Left forelimb (tissue), 1 donor: ENCODE data around the gene ILK.

Source experiments
- DNase-seq: peaks from one replicate; pipeline ENCODE4 v3.0.0-alpha.2; 2018; ENCODE audit warnings: low spot score

The ILK gene

DNA sequence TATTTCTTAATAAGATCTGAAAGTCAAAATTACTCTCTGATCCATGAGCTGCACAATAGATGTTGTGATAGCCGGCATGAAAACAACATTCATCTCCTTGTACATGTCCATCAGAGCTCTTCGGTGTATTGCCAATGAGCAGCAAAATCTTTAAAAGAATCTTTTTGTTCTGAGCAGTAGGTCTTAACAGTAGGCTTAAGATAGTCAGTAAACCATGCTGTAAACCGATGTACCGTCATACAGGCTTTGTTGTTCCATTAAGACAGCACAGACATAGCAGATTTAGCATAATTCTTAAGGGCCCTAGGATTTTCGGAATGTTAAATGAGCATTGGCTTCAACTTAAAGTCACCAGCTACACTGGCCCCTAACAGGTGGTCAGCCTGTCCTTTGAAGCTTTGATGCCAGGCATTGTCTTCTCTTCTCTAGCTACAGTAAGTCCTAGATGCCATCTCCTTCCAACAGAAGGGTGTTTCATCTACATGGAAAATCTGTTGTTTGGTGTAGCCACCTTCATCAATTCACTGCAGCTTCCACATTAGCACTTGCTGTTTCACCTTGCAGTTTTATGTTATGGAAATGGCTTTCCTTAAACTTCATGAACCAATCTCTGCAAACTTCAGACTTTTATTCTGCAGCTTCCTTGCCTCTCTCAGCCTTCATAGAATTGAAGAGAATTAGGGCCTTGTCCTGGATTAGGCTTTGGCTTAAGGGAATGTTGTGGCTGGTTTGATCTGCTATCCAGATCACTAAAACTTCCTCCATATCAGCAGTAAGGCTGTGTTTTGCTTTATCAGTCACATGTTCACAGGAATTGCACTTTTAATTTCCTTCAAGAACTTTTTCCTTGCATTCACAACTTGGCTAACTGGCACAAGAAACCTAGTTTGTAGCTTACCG, 28.5 kb upstream of the ILK start:
- DNase-seq = no peak

DNA sequence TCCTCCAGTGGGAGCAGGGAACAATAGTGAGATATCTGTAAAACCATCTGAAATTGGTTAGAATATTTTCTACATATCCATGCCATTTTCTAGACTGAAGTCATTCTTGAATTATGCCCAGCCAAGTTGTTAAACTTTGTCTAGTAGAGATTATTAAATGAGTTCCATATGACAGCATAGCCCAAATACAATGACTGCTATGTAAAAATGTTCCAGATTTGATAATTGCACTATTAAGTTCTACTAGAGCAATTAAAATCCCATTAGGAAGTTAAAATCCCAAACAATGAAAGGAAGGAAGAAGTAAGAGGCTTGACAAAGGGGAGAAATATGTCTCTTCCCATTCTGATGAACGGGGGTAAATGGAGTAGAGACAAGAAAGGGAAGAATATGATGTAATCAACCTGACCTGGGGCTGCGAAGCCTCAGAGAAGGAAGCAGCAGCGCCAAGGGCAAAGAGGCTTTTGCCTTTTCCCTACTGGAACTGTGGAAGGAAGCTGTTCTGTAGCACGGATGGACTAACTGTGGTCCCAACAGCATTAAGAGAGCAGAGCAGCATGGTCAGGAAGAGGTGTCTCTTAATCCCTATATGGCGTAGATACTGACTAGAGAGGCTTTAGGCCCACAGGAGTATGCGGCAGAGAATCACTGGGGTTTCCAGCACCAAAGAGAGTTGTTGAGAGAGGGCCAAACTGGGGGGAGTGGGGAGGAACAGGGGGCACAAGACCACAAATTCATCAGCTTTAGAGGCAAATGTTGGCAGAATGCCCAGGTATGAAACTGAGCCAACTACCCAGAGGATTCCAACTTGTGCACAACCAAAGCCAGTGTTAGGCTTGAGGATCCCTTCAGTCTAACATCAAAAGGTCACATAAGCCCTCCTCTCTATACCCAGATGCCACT, 26.9 kb upstream of the ILK start:
- DNase-seq = peak; percentile 64

DNA sequence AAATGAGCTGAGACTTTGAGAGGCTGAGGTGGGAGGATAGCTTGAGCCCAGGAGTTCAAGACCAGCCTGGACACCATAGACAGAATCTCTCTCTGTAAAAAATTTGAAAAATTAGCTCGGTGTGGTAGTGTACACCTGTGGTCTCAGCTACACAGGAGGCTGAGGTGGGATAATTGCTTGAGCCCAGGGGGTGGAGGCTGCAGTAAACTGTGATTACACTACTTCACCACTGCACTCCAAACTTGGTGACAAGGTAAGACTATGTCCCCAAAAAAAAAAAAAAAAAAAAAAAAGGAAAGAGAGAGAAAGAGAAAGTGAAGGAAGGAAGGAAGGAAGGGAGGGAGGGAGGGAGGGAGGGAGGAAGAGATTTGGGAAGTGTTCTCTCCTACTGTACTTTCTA, 25.4 kb upstream of the ILK start:
- no peak for DNase-seq

DNA sequence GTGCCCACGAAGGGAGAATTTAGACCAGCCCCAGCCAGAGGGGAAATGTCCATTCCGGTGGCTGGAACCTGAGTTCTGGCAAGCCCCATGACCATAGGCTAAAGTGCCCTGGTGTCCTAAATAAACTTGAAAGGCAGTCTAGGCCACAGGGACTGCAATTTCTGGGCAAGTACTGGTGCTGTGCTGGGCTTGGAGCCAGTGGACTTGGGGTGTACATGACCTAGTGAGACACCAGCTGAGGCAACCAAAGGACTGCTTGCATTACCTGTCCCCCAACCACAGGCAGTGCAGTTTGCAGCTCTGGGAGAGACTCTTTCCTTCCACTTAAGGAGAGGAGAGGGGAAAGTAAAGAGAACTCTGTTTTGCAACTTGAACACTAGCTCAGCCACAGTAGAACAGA, 23.9 kb upstream of the ILK start:
- no peak for DNase-seq

DNA sequence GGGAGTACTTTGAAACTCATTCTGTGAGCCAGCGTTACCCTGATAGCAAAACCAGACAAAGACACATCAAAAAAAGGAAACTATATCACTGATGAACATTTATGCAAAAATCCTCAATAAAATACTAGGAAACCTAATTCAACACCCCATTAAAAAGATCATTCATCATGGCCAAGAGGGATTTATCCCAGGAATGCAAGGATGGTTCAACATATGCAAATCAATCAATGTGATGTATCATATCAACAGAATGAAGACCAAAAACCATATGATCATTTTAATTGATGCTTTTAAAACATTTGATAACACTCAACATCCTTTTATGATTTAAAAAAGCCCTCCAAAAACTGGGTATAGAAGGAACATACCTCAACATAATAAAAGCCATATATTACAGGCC, 20.0 kb upstream of the ILK start:
- DNase-seq = no peak

DNA sequence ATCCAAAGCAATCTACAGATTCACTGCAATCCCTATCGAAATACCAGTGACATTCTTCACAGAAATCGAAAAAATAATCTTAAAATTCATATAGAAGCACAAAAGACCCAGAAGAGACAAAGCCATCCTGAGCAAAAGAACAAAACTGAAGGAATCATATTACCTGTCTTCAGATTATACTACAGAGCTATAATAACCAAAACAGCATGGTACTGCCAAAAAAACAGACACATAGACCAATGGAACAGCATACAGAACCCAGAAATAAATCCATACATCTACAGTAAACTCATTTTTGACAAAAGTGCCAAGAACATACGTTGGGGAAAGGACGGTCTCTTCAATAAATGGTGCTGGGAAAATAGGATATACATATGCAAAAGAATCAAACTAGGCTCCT, 19.0 kb upstream of the ILK start:
- no peak for DNase-seq

DNA sequence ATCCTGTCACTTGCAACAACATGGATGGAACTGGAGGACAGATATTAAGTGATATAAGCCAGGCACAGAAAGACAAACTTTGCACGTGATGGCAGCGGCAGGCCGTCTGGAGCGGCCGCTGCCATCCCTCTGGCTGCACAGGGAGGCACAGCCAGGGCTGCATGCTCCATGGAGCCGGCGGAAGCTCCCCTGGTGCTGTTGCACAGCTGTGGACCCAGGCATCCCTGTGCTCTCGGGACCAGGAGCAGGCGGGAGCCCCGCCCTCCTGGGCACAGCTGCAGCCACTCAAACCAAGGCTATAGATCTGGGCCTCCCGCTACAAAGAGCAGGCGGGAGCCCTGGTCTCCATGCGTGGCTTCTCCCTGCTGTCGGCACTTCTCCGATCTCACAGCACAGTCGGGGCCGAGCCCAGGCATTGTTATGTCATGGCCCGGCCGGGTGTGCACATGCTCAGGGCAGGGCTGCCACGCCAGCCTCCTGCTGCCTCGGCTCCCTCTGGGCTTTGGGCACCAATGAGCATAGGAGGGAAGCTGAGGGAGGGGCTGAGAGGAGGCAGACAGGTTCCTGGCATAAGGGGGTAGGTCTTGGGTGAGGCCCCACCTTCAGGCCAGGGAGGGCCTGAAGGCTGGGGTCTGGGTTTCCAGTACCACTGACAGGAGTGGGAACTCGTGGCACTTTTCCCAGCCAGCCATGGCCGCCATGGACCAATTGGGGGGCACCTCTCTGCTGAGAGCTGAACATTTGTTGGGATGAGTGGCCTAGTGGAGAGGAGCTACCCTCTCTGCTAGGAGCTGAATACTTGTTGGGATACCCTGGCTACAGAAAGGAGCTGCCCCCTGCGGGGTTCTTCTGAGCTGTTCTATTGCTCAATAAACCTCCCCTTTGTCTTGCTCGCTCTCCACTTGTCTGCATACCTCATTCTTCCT, 16.9 kb upstream of the ILK start:
- peak; percentile 52 for DNase-seq

DNA sequence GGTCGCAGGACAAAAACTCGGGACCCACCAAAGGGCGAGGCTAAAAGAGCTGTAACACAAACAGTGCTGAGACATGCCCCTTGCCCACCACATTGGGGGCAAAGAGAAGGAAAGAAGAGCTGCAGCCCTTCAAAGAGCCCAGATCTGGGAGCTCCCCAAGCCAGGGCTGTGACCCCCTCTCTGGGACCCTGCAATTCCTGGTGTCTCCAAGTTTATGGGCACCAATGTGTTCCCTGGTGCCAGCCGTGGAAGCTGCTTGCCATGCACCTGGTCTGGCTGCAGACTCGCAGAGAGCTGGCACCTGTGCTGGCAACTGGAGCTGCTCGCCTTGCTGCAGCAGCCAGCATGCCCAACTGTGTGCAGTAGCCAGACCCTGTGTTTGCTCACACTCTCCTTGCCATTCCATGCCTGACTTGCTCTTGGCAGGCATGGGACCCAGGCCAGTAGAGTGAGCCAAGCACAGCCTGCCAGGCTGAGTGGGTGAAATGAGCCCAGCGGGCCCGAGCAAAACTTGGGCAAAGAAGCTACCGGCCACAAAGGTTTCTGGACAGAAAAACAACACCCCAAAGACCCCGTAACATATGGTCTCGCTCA, 16.1 kb upstream of the ILK start:
- DNase-seq = no peak

DNA sequence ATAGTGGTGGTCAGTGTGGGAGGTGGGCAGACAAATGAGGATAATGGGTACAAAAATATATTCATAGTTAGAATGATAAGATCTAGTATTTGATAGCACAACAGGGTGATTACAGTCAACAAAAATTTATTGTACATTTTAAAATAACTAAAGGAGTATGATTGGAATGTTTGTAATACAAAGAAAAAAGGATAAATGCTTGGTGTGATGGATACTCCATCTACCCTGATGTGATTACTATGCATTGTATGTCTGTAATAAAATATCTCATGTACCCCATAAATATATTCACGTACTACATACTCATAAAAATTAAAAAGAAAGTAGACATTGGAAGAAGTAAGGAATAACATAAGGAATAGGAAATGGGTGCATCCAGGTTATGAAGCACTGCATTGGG, 15.6 kb upstream of the ILK start:
- DNase-seq = no peak

DNA sequence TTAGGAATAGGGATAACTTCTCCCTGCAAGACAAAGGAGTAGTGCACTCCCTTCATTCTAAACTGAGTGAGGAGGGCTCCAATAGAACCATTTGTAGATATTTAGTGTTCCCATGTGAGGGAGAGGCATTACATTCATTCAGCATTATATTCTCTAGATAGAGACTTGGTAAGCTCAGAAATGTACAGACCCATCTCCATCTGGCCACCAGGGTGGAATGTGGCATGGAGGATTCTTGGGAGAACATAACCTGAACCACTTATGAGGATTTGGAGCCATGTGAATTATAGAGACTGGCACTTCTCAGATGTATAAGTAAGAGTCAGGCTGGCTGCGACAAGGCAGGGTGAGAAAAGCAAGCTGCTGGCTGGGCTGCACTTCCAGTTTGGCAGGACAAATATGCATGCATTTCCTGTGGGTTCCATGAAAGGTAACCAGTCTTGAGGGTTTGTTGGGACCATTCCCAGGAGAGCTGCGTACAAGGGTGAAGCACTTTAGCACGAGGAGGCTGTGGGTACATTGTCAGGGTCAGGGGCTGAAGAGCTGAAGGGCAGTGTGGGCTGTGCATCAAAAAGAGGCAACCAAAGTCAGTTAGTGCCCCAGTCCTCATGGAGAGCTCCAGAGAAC, 9.3 kb upstream of the ILK start:
- DNase-seq = no peak

DNA sequence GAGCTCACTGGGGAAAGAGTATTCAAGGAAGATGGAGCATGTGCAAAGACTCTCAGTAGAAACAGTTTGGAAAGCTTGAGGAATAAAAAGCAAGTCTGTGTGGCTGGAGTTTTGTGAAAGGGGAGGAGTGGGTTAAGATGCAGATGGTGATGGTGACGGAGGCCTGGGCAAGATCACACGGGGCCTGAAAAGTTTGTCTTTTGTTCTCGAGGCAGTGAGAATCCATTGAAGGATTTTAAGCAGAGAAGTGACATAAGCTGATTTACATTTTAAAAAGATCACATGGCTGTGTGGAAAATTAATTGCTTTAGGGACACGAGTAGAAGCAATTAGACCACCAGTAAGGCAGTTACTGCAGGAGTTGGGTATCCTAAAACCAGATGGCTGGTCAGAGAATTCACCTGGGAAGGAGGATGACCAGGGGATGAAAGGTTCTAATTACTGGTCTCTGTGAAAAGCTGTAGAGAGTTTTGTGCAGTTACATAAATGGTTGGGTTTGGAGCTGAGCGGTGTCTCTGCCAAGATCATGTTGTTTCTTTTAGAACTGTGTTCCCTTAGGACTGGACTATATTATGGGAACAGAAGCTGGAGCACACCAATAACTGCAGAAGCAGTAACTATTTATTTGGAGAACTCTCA, 7.2 kb upstream of the ILK start:
- no peak for DNase-seq

DNA sequence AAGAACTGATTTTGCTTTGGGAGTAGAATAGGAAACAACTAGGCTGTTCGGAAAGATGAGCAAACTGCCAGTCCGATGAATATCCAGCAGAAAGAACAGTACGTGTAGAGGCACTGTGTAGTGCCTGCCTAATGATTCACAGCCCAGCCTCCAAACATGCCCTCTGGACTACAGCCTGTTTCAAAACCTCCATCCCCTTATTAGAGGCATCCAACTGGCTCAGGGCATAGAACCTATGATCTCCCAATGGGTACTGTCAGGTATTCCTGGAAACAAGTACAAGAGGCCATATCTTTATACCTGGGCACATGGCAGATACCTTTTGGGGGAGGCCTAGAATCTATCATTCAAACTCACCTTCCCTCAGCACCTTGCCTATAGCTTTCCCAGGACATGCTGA, 5.0 kb upstream of the ILK start:
- DNase-seq = no peak

DNA sequence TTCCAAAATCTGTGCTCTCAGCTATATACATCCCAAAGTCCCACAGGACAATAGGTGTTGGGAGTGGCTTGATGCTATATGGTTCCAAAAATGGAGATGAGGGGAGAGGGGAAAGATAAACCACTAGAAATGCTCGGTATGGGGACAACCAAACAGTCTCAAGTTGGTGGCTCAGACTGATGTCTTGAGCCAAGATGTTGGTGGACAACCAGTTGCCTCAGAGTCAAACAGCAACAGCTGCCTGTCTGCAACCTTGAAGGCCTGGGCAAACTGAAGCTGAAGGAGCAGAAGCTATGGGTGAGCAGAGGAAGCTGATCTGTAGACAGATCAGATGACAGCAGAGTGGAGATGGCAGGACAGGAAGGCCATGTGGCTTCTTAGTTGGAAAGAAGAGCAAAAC, 4.1 kb upstream of the ILK start:
- no peak for DNase-seq

DNA sequence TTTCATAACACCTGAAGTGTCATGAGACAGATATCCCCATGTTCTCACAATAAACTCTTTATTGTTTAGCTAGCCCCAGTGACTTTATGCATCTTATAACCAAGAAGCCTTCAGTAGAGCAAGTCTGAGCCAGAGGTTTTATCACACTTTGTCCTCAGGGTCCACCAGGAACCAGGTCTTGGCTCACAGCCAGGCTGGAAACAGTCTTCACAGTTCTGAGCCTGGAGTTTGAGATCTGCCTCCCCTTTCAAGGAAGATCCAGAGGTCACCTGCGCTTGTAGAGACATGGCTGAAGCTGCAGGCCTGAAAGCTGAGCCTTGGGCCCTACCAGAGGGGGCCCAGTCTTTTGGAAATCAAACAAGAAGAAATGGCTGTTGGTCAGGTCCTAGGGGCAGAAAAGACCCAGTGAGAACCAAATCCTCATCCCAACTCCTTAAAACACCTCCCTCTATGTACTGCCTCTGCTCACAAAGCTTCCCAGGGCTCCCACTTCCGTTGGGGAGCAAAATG, 3.6 kb upstream of the ILK start:
- DNase-seq = no peak

DNA sequence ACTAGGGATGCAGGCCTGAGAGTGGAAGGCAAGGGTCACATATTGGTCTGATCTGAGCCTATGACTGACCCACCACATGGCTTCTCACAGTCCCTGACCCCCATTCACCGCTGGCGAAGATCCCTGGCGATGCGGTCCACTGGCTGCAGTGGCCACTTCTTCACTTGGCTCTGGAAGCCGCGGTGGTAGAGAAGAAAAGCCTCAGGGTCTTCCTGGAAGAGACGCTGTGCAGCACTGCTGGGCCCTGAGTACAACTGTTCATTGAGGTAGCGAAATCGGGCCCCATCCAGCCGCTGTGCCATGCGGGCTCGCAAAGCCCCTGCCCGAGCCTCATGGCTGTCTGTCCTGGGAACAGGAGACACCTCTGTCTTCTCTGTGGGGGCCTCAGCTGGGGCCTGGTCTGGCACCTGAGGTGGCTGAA, 2.5 kb upstream of the ILK start:
- DNase-seq = no peak

DNA sequence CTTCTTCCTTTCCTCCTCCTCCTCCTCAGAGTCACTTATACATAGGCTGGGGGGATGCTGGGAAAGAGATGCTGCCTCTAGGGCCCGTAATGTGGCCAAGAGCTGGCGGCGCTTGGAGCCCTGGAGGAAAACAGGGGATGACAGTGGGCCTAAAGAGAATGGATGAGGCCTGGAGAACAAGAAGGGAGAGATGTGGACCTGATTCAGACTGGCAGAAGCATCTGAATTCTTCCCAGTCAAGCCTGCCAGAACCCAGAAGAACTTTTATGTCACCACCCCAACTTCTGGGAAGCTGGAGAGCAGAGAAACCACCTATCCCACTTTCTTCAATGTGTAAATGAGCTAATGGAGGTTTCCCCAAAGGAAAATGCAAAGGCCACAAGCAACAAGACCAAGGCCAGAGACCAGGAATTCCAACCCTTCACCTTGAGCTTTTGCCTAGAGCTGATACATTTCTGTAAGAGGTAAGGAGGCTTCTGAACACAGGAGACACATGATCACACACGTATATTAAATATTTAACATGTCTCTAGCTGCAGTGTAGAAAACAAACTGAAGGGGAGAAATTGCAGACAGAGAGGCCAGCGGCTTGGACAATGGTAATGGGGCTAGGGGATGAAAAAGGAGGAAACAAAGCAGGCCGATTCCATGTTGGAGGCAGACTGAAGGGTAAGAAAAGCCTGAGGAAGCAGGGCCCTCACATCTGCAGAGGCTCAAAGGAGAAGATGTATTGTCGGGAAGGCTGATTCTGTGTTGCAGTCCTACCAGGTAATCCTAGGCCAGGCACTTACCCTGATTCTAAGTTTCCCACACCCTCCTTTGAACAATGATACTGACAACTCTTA, 1.3 kb upstream of the ILK start:
- no peak for DNase-seq

DNA sequence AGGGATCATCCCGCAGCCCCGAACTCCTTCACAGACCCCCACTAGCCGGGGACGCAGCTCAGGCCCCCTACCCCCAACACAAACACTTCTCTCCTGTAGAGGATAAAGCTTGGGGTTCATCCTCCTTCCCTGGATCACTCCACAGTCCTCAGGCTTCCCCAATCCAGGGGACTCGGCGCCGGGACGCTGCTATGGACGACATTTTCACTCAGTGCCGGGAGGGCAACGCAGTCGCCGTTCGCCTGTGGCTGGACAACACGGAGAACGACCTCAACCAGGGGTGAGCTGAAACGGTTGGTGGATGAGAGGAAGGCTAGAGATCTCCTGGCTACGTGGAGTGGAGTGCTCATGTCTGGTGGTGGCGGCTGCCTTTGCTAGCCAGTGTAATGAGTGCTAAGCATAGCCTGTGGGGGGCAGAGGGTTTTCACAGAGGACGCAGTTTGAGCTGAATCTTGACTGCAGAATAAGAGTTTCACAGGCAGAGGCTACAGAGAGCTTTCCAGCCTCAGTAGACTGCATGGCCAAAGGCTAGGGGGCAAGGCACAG, 580 bp downstream of the ILK start:
- no peak for DNase-seq

DNA sequence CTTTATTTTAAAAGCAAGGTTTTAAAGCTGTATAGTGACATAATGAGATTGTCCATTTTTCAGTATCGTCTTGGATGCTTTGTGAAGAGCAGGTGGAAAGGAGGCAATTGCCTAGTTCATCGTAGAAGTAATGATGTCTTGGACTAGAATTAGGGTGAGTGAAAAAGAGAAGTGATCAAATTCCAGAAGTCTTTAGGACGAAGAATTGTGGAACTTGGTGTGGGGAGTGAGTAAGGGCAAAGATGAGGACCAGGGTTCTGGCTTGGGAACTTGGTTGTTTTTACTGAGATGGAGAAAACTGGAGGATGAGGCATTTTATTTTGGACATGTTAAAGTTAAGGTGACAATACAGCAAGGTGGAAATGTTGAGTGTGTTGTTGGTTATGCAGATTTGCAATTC, 1.2 kb downstream of the ILK start:
- DNase-seq = no peak
